GM13976 (cell line): ENCODE results near the gene BCL3.
"Not testable (repeated sequence)": the region's sequence is repeated elsewhere in the genome, so short reads cannot be mapped to it uniquely, and the experiment has no call there.

Experiments
- DNase-seq: peaks from one replicate; pipeline ENCODE4 v3.0.0; 2012; ENCODE audit warnings: low spot score
- in situ Hi-C: fragments of 300-500 bp; cut with MboI; formaldehyde crosslinking; loops from one replicate; pipeline ENCODE4 v1.12.0; 2022; ENCODE audit warnings: low sequenced_read_pairs, mixed read lengths, inconsistent platforms; ENCODE audit not compliant: unreplicated experiment
- TF ChIP-seq, protein P1 (sequence below): IDR thresholded peaks from 2 replicates; pipeline ENCODE4 v1.5.1; 2012; ENCODE audit warnings: borderline replicate concordance, mild to moderate bottlenecking; ENCODE audit not compliant: insufficient read depth; ENCODE audit errors: extremely low read depth, missing control alignments, control extremely low read depth

BCL3 gene

DNA sequence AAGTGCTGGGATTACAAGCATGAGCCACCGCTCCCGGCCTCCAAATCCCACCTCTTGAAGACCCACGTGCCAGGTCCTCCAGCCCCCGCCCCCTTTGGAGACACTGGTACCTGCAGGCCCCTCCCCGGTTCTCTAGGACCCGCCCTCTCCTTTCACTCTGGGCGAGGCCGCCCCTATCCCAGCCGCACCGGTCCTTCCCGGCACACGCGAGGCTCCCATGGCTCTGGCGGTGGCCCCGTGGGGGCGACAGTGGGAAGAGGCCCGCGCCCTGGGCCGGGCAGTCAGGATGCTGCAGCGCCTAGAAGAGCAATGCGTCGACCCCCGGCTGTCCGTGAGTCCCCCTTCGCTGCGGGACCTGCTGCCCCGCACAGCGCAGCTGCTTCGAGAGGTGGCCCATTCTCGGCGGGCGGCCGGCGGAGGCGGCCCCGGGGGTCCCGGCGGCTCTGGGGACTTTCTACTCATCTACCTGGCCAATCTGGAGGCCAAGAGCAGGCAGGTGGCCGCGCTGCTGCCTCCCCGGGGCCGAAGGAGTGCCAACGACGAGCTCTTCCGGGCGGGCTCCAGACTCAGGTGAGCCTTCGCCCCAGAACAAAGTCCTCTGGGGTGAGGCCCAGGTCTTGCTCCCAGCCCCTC is 29.3 kb downstream of the BCL3 start, which contains the start of gene CBLC:
Gene CBLC (plus strand): TSS at position 176 of the 633 bp plus-strand sequence. CDS start 42 bp downstream, at position 218.
- TF ChIP-seq, protein P1, sequence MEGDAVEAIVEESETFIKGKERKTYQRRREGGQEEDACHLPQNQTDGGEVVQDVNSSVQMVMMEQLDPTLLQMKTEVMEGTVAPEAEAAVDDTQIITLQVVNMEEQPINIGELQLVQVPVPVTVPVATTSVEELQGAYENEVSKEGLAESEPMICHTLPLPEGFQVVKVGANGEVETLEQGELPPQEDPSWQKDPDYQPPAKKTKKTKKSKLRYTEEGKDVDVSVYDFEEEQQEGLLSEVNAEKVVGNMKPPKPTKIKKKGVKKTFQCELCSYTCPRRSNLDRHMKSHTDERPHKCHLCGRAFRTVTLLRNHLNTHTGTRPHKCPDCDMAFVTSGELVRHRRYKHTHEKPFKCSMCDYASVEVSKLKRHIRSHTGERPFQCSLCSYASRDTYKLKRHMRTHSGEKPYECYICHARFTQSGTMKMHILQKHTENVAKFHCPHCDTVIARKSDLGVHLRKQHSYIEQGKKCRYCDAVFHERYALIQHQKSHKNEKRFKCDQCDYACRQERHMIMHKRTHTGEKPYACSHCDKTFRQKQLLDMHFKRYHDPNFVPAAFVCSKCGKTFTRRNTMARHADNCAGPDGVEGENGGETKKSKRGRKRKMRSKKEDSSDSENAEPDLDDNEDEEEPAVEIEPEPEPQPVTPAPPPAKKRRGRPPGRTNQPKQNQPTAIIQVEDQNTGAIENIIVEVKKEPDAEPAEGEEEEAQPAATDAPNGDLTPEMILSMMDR: no peak
- in situ Hi-C loops: no loop called here
- no peak for DNase-seq

DNA sequence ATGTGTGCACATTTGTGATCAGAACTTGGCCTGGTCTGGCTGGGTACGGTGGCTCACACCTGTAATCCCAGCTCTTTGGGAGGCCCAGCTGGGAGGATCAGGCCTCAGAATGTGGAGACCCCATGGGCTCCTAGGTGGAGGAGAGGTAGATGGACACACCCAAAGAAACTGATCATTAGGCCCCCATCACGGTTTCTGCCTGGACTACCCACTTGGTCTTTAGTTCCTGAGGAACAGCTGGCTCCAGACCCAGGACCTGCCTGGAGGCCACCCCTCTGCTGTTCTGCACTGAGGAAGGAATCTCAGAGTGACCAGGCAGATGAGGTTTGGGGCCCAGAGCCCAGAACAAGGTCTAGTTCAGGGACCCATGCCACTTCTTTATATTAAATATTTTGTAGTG is 30.6 kb downstream of the BCL3 start:
- no peak for DNase-seq
- in situ Hi-C loops: no loop called here

DNA sequence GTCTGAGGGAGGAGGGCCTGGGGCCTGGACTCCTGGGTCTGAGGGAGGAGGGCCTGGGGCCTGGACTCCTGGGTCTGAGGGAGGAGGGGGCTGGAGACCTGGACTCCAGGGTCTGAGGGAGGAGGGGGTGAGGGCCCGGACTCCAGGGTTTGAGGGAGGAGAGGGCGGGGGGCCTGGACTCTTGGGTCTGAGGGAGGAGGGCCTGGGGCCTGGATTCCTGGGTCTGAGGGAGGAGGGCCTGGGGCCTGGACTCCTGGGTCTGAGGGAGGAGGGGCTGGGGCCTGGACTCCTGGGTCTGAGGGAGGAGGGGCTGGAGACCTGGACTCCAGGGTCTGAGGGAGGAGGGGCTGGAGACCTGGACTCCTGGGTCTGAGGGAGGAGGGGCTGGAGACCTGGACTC is 33.2 kb downstream of the BCL3 start:
- in situ Hi-C loops: loop anchor here (10.0 kb wide), 1 partner anchor 173 kb away; the partner anchor contains the start of gene CLPTM1

More for the DNA sequence above, 30.6 kb downstream of the BCL3 start:
- TF ChIP-seq, protein P1: no peak

DNA sequence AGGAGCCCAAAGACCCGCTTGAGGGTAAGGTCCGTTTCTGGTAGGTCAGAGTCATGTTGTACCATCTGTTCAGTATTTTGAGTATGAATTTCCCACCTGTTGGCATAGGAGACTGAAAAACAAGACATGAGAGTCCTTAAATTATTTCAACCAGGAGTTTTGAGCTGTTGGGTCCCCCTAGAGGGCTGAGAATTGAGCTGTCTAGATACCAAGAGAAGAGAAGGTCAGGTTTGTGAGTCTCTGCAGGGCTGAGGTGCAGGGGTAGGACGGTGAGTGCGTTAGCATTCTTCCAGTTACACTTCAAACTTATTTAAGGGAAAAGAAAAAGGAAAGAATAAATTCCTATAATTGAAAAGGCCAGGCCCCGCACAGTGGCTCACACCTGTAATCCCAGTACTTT is 34.2 kb downstream of the BCL3 start:
- DNase-seq: no peak
- TF ChIP-seq, protein P1: no peak
- in situ Hi-C loops: loop anchor here (10.0 kb wide), 1 partner anchor 172 kb away; the partner anchor contains the start of gene CLPTM1

More for the DNA sequence above, 33.2 kb downstream of the BCL3 start:
- not testable (repeated sequence) for DNase-seq

DNA sequence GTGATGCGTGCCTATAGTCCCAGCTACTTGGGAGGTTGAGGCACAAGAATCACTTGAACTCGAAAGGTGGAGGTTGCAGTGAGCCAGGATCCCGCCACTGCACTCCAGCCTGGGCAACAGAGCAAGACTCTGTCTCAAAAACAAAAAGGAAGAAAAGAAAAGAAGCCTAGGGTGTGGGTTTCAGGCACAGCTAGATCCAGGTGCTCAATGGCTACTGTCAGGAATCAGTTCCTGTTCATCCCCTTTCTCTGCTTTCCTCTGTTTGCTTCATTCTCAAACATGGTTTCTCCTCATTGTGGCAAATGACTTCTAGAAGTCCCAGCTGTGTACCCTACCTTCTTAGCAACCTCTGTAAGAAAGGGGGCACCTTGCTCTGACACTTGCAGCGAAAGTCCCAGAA is 35.0 kb downstream of the BCL3 start:
- in situ Hi-C loops: loop anchor here (10.0 kb wide), 1 partner anchor 171 kb away; the partner anchor contains the start of gene CLPTM1
- DNase-seq: no peak
- TF ChIP-seq, protein P1: no peak

DNA sequence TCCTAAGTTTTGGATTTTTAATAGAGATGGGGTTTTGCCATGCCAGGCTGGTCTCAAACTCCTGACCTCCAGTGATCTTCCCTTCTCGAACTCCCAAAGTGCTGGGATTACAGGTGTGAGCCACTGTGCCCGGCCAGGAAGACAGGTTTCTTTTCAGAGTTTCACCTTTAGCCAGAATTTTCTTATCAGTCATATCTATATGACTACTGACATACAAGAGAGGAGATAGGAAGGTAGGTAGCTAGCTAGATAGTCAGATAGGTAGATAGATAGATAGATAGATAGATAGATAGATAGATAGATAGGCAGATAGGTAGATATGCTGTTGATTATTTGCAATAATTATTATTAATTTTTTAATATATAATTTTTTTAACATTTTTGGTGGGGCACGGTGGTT is 36.8 kb downstream of the BCL3 start:
- in situ Hi-C loops: loop anchor here (10.0 kb wide), 1 partner anchor 170 kb away; the partner anchor contains the start of gene CLPTM1
- TF ChIP-seq, protein P1: no peak
- no peak for DNase-seq

DNA sequence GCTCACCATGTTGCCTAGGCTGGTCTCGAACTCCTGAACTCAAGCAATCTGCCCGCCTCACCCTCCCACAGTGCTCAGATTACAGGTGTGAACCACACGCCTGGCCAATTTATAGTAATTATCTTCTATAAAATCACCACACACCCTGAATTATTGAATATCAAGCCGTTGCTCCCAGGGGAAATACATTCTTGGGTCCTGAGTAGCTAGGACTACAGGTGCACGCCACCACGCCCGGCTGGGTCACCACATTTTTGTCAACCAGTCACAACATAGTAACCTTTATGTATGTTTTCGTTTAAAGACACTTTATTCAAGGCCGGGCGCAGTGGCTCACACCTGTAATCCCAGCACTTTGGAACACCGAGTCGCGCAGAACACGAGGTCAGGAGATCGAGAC is 37.5 kb downstream of the BCL3 start:
- in situ Hi-C loops: loop anchor here (10.0 kb wide), 1 partner anchor 169 kb away; the partner anchor contains the start of gene CLPTM1
- TF ChIP-seq, protein P1: no peak
- DNase-seq: no peak
